HG02884 (cell line): ENCODE results near the gene GSS.
"Not testable (repeated sequence)": the region's sequence is repeated elsewhere in the genome, so short reads cannot be mapped to it uniquely, and the experiment has no call there.

Source experiments
- ATAC-seq: cut with Tn5 transposase; IDR thresholded peaks from one replicate; pipeline ENCODE4 v1.9.1; 2021; ENCODE audit warnings: mild to moderate bottlenecking, moderate library complexity; ENCODE audit not compliant: unreplicated experiment

GSS gene

DNA sequence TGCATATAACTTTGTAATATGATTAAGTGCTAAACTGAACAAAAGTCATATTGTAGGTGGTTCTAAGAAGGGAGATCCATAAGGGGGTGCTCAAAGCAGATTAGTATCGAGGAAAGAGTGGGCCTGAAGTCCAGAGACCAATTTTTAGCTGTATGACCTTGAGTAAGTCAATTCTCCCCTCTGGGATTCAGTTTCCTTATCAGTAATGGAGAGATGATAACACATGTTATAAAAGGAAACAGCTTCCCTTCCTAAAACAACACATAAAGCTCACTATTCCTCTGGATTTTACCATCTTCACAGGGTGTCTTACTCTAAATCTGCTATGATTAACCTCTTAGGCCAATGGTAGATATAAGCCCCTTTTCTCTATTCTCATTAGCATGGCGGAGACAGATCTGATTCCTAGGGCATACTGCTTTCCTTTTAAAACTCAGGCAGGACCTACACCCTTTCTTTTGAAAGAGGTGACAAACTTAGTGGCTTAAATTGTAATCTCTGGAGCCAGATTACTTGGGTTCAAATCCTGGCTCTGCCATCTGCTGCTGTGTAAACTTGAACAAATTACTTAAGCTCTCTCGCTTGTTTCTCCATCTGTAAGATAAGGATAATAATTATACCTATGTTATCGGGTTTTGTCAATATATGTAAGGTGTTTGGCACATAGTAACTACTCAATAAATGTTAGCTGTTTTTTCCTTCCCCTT, 39.7 kb downstream of the GSS start:
- no peak for ATAC-seq

DNA sequence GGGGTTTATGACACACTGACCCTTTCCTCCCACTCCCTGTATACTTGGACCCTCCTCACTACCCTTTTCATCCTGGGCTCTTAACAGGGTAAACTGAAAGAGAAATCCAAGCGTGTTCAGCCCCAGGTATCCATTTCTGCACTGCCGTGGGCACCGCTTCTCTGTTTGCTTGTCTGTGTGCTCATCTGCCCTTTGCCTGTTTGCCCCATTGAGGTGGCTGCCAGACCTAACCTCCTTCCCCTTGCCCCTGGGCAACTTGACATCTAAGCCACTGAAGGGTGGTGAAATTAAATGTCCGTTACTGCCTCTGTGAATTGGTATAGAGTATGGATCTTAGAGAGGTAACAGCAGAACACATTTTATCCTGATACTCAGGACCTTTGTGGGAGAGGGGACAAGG, 40.5 kb downstream of the GSS start:
- no peak for ATAC-seq

DNA sequence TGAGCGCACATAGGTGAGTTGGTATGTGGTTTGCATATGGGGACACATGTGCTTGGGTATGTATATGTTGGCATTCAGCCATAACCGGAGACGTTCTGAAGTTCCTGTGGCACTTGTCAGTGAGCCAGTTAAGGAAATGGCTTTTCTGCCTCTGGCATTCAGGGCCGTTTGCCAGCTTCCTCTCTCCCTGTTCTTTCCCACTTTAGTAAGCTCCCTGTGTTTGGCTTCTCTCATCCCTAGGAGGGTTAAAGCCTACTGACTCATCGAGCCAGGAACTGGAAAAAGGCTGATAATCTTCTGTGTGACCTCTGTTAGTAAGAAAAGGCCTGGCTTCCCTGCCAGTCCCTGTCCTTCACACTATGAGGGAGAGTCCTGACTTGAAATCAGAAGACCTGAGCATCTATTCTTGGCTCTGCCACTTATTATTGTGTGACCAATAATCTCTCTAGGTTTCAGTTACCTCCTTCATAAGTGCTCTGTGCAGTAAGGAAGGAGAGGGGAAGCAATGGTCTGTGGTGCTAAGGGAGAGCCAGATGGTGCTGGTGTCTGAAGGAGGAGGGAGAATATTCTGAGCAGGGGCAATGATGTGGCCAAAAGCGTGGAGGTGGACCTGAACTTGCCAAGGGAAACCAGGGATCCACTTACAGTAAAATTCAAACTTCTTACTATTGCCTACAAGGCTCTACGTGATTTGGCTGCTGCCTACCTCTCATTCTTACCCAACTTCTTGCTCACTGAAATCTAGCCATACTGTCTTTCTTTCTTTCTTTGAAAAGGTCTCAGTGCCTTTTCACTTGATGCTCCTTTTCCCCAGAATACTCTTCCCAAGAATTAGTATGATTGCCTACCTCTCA, 47.8 kb downstream of the GSS start:
- no peak for ATAC-seq

DNA sequence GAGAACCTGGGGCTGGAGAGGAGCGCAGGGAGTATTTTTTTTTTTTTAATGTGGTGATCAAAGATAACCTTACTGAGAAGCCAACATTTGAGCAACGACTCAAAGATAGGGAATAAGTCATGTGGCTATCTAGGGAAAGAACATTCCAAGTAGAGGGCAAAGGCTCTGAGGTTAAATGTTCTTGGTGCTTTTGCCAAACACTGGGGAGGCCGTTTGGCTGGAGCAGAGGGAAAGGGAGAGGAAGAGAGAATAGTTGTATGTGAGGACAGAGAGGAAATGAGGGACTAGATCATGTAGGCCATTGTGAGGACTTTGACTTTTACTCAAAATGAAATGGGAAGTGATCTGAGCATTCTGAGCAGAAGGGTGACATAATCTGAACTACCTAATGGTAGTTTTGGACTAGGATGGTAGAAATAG, 51.4 kb downstream of the GSS start:
- no peak for ATAC-seq

DNA sequence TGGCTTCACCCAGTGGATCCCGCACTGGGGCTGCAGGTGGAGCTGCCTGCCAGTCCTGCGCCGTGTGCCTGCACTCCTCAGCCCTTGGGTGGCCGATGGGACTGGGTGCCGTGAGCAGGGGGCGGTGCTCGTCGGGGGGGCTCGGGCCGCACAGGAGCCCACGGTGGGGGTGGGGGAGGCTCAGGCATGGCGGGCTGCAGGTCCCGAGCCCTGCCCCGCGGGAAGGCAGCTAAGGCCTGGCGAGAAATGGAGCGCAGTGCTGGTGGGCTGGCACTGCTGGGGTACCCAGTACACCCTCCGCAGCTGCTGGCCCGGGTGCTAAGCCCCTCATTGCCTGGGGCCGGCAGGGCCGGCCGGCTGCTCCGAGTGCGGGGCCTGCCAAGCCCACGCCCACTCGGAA, 56.9 kb downstream of the GSS start:
- not testable (repeated sequence) for ATAC-seq

DNA sequence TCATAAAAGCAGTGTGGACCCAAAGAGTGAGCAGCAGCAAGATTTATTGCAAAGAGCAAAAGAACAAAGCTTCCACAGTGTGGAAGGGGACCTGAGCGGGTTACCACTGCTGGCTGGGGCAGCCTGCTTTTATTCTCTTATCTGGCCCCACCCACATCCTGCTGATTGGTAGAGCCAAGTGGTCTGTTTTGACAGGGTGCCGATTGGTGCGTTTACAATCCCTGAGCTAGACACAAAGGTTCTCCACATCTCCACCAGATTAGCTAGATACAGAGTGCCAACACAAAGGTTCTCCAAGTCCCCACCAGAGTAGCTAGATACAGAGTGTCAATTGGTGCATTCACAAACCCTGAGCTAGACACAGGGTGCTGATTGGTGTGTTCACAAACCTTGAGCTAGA, 57.5 kb downstream of the GSS start:
- not testable (repeated sequence) for ATAC-seq

DNA sequence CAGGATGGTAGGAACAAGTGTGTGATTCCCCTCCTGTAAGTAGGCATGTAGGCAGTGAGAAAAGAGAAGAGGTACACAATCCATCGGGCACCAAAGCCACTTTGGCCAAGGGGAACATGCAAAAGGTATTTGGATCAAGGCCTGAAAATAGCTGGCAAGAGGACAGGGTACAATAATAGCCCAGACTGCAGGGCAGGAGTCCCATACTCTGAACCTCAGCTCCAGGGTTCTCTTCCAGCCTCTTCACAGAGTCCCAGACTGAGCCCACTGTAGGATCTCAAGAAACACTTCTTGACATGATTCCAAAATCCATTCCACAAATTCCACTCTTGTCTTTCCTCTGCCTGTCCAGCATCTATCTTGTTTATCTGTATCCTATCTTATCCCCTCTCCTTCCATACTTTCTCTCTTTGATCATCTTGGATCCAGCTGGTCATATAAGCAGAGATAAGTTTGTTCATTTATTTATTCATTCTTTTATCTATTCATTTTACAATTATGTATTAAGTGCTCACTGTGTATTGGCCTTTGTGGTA, 59.5 kb downstream of the GSS start:
- ATAC-seq: no peak

DNA sequence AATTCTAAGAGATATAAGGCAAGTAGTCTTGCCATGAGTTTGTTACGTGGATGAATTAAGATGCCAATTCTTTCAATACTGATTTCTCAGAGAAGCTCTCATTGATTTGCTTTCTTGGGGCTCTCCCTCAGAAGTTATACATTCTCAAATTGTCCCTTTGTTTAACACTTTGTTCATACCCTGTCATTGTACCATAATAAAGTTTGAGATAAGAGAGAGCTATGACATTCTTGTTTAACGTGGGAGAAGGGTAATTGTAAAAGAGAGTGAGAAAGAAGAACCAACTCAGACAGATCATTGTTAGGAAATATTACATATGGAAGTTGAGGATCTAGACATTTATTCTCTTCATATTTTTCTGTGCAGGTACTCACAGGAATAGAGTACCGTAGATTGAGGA, 60.1 kb downstream of the GSS start:
- ATAC-seq: no peak

DNA sequence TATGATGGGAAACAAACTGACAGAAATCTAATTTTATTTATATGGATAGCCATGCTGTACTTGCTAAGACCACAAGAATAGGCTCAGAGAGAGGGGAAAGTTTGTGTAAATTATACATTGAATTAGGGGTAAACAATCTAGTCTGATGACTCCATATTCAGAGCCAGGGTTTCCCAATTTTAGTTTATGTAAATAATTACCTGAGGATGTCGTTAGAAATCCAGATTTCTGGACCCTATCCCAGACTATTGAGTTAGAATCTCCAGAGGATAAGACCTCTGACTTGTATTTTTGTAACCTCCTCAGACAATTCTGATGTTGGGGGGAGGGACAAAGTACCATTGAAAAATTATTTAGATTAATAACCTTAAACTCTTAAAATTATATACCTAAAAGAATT, 60.9 kb downstream of the GSS start:
- no peak for ATAC-seq

DNA sequence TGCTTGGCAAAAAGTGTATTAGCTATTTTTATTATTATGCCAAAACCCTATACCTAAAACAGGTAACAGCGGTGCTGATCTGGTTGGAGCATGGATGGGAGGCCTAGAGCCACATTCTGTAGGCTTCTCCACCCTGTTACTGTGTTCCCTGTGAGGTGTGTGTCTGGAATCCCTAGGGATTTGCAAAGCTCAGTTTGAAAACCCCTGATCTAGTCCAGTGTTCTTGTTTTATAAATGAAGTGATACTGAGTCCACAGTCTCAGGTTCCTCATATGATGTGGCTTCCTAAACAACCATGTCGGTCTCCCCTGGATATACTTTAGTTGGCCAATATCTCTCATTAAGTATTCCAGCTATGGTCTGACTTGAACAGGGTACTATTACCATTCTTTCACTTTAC, 62.9 kb downstream of the GSS start:
- no peak for ATAC-seq

DNA sequence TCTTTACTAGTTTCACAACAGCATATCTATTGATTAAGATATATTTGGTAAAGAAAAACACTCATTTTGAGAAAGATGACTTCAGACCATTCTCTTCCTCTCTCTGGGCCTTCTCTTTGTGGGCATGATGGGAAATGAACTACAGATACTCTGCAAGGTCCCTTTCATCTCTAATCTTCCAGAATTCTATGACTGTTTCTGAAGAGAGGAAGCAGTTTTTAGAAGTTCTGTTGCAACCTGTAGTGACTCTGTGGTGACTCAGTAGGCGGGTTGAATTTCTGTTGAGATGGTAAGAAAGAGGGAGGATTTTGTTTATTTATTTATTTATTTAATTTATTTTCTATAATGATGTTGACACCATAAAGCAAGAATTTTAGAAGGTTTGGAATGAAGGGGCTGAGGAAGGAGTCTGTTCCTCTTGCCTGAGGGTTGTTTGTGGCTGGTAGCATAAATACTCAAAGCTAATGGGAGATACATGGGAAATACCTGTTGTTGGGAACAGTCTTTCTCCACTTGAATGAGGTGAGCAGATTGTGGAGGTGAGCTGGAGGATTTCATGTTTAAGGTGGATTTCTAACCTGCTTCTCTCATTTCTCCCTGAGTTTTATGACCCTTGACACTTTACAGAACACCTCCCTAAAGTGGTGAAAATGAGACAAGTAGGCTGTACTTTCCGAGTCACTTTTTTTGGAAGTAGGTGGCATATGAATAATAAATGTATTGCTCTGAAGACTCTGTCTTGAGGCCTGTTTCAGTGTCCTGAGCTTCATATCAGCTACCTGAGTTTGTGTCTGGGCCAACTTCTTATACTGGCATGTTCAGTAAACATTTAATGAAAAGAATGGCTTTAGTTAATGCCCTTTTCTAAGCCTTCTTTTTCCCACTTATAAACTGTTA, 64.2 kb downstream of the GSS start:
- ATAC-seq: no peak

DNA sequence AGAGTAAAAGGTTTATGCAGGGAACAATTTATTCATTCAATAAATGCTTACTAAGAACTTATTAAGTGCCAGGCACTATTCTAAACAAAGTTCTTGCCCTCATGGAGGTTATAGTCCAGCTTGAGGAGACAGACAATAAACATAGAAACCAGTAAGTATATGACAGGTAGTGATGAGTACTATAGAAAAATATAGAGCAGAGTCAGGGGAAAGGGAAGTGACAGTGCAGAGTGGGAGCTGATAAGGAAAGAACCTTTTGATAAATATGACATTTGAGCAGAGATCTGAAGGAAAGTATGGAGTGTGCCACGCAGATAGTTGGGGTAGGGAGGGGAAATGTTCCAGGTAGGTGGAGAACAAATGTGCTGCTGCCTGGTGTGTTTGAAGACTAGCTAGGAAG, 67.1 kb downstream of the GSS start:
- ATAC-seq: no peak

DNA sequence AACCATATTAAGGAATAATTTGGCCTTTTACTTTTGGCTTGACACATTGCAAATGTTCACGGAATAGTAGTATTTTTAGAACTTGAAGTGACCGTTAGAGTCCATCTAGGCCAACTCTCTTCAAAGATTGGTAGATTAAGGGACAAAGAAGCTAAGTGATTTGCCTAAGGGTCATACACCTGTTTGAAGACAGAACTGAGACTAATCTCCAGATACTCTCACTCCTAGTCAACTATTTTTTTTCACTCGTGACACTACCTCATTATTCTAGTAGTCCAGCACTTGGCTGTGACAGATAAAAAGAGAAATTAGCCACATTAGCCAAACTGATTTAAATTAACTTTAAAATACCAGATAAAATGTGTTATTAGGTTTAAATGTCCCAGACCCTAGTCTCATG, 68.6 kb downstream of the GSS start:
- no peak for ATAC-seq

DNA sequence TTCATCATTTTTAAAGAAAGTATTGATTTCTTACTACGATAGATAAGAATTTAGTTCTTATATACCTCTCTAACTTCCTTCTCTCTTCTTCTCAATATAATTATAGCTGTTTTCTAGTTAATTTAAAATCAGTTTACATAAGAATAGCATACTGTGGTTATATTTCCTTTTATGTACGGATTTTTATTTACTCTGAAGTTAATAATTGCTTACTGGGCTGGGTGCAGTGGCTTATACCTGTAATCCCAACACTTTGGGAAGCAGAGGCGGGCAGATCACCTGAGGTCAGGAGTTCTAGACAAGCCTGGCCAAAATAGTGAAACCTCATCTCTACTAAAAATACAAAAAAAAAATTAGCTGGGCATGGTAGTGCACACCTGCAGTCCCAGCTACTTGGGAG, 69.5 kb downstream of the GSS start:
- no peak for ATAC-seq

DNA sequence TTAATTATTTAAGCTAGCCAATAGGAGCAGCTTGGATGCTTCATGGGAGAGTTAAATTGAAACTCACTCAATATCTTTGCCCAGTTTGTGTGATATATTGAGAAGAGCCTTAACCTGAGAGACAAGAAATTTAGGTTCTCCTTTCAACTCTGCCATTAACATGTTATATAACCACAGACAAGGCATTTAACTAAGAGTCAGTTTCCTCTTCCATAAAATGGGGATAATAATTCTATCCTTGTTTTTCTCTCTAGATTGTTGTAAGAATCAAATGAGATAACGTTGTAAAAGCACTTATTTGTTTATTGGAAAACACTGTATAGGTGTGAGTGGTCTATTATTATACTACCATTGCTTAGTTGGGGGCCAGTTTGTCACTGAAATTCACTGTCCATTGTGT, 71.3 kb downstream of the GSS start:
- ATAC-seq: no peak

DNA sequence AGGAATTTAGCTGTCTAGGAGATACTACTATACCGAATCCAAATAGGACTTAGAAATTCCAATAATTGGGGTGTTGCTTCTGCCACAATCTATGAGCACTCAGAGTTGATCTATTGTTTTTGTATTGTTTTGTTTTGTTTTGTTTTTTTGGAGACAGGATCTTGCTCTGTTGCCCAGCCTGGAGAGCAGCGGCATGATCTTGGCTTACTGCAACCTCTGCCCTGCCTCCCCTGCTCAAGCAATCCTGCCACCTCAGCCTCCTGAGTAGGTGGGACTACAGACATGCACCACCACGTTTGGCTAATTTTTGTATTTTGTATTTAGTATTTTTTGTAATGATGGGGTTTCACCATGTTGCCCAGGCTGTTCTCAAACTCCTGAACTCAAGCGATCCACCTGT, 71.8 kb downstream of the GSS start:
- ATAC-seq: no peak

DNA sequence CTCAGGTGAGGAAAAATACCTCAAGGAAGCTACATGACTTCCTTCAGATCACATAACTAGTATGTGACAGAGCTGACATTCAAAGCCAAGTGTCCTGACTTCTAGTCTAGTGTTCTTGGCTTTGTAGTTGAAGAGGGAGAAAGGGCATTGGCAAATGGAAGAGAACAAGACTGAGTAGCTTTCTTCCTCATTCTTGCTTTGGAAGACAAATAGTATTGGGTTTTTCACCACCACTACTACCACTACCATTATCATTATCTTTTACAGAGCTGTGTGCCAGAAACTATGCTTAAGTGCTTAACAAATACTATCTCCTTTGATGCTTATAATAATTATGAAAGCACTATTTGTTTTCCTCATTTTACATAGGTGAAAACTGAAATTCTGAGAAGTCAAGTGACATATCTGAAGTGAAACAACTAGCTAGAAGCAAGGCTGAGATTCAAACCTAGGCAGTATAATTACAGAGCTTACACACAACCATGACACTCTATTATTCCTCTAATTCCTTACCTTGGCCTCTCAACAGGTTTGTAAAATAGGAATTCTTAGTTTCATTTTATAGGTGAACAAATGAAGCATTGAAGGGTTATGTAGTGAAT, 72.4 kb downstream of the GSS start:
- ATAC-seq: no peak

DNA sequence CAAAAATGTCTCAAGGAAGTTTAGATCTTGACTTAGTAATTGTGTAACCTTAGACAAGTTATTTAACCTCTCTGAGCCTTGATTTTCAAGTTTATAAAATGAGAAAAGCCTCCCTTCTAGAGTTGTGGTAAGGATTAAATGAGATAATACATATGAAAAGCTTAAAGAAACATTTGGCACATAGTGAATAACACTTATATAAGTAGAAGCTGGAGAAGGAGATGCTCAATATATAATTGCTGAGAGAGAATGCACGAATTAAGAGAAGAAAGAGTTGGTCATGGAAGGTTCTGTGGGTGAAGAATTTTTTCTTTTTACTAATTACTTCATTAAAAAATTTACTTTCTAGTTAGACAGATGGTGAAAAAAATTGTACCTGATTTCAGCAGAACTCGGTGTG, 73.9 kb downstream of the GSS start:
- no peak for ATAC-seq

DNA sequence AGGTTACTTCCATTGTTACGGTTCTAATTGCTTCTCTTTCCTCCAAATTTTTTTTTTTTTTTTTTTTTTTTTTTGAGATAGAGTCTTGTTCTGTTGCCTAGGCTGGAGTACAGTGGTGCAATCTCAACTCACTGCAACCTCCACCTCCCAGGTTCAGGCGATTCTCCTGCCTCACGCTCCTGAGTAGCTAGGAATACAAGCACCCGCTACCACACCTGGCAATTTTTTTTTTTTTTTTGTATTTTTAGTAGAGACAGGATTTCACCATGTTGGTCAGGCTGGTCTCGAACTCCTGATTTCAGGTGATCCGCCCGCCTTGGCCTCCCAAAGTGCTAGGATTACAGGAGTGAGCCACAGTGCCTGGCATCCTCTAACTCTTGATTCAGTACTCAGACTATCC, 74.6 kb downstream of the GSS start:
- not testable (repeated sequence) for ATAC-seq

DNA sequence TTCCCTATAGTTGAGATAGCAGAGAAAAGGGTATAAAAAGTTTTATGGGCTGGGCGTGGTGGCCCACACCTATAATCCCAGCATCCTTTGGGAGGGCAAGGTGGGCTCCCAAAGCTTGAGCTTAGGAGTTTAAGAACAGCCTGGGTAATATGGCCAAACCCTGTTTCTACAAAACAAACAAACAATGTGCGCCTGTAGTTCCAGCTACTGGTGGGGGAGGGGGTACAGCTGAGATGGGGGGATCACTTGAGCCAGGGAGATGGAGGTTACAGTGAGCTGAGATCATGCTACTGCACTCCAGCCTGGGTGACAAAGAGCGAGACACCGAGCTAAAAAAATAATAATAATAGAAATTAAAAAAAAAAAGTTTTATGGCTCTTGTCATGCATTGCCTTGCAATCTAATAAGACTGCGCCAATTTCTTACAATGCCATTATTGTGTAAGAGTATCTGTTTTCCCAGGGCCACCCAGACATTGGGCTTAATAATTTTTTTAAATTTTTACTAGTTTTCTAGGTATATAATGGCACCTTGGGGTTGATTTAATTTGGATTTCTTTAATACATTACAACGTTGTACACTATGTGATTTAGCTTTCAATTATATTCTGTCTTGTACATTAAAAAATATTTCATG, 75.3 kb downstream of the GSS start:
- no peak for ATAC-seq
